ENCODE measurements around the gene TPPP.
"Not testable (repeated sequence)": the region's sequence is repeated elsewhere in the genome, so short reads cannot be mapped to it uniquely, and the experiment has no call there.

Gene TPPP

GRCh38 chr5:693271-694041 is at the start of gene TPPP:
TPPP (minus strand) TSS chr5:693352; CDS start chr5:678060, 15,292 bp downstream.
- peak; percentile 75 to 82 for DNase-seq (ENCODE audit: low read depth in 1 of 2, low spot score in 1 of 2)

- not testable (repeated sequence) for DNase-seq (ENCODE audit: low read depth in 1 of 2, low spot score in 1 of 2)
These were observed 49.1 kb upstream of the TPPP start for GRCh38 chr5:742276-742675.

GRCh38 chr5:734145-734544 is 41.0 kb upstream of the TPPP start:
- not testable (repeated sequence) for DNase-seq (ENCODE audit: low read depth in 1 of 2, low spot score in 1 of 2)

- DNase-seq (ENCODE audit: low read depth in 1 of 2, low spot score in 1 of 2) = not testable (repeated sequence)
These were observed 39.8 kb upstream of the TPPP start for GRCh38 chr5:732754-733454.

- not testable (repeated sequence) for DNase-seq (ENCODE audit: low read depth in 1 of 2, low spot score in 1 of 2)
These were observed 36.1 kb upstream of the TPPP start for GRCh38 chr5:729225-729624.

- not testable (repeated sequence) for DNase-seq (ENCODE audit: low read depth in 1 of 2, low spot score in 1 of 2)
These were observed 33.9 kb upstream of the TPPP start for GRCh38 chr5:727087-727486.

GRCh38 chr5:723865-724264 is 30.7 kb upstream of the TPPP start:
- DNase-seq (ENCODE audit: low read depth in 1 of 2, low spot score in 1 of 2) = not testable (repeated sequence)

GRCh38 chr5:723309-723708 is 30.2 kb upstream of the TPPP start:
- DNase-seq (ENCODE audit: low read depth in 1 of 2, low spot score in 1 of 2) = not testable (repeated sequence)

- DNase-seq (ENCODE audit: low read depth in 1 of 2, low spot score in 1 of 2) = not testable (repeated sequence)
These were observed 26.2 kb upstream of the TPPP start for GRCh38 chr5:719379-719778.

- no peak for DNase-seq (ENCODE audit: low read depth in 1 of 2, low spot score in 1 of 2)
These were observed 24.0 kb upstream of the TPPP start for GRCh38 chr5:717143-717542.

GRCh38 chr5:716740-717139 is 23.6 kb upstream of the TPPP start:
- DNase-seq (ENCODE audit: low read depth in 1 of 2, low spot score in 1 of 2) = not testable (repeated sequence)

- not testable (repeated sequence) for DNase-seq (ENCODE audit: low read depth in 1 of 2, low spot score in 1 of 2)
These were observed 22.5 kb upstream of the TPPP start for GRCh38 chr5:715636-716035.

GRCh38 chr5:714215-715118 is 21.3 kb upstream of the TPPP start:
- not testable (repeated sequence) for DNase-seq (ENCODE audit: low read depth in 1 of 2, low spot score in 1 of 2)

- not testable (repeated sequence) for DNase-seq (ENCODE audit: low read depth in 1 of 2, low spot score in 1 of 2)
These were observed 20.5 kb upstream of the TPPP start for GRCh38 chr5:713686-714085.

- not testable (repeated sequence) for DNase-seq (ENCODE audit: low read depth in 1 of 2, low spot score in 1 of 2)
These were observed 15.8 kb upstream of the TPPP start for GRCh38 chr5:708848-709517.

GRCh38 chr5:708374-708773 is 15.2 kb upstream of the TPPP start:
- DNase-seq (ENCODE audit: low read depth in 1 of 2, low spot score in 1 of 2) = not testable (repeated sequence)

- DNase-seq (ENCODE audit: low read depth in 1 of 2, low spot score in 1 of 2) = not testable (repeated sequence)
These were observed 13.0 kb upstream of the TPPP start for GRCh38 chr5:706127-706526.

GRCh38 chr5:696753-697702 is 3.9 kb upstream of the TPPP start:
- not testable (repeated sequence) for DNase-seq (ENCODE audit: low read depth in 1 of 2, low spot score in 1 of 2)

GRCh38 chr5:696191-696590 is 3.0 kb upstream of the TPPP start:
- DNase-seq (ENCODE audit: low read depth in 1 of 2, low spot score in 1 of 2) = not testable (repeated sequence)

- DNase-seq (ENCODE audit: low read depth in 1 of 2, low spot score in 1 of 2) = not testable (repeated sequence)
These were observed 2.3 kb upstream of the TPPP start for GRCh38 chr5:695475-695874.

Measured in stimulated activated CD4-positive, alpha-beta T cell treated with anti-CD3 and anti-CD28 coated beads, Interleukin-15, amount 100 ng/mL, for 1 hour (primary cell).